ENCODE results near the gene TM9SF1.

TM9SF1 gene

GRCh38 chr14:24182110-24182882 is 12.9 kb downstream of the TM9SF1 start:
- no peak overlapping the region for H2AFZ ChIP-seq (ENCODE audit: low read depth, low read length)
- no peak overlapping the region for H3K4me3 ChIP-seq (ENCODE audit: low read length)
- H3K4me1 ChIP-seq (ENCODE audit: low read length) = peaks cover under 1% of the 10 kb centered on the region
- no peak overlapping the region for H3K27ac ChIP-seq (ENCODE audit: low read length)
- no peaks in the 10 kb centered on the region for H3K9me3 ChIP-seq (ENCODE audit: insufficient read depth, low read length)
- no peak overlapping the region for H3K9ac ChIP-seq (ENCODE audit: low read length)
- no peaks in the 10 kb centered on the region for H3K27me3 ChIP-seq (ENCODE audit: low read depth, low read length)
- peaks cover 70% of the 10 kb centered on the region for H3K36me3 ChIP-seq (replicated peaks; ENCODE audit: low read depth, low read length)
- peaks cover 13% of the 10 kb centered on the region for H3K79me2 ChIP-seq (ENCODE audit: low read length)
- no peak for TF ChIP-seq CTCF (IDR thresholded peaks at IDR 0.05; ENCODE audit: low read depth, low read length)
- TF ChIP-seq EZH2phosphoT487 (IDR thresholded peaks at IDR 0.05; ENCODE audit: low read depth) = no peak
- no peak overlapping the region for H3K4me2 ChIP-seq (ENCODE audit: low read length)
- H4K20me1 ChIP-seq (ENCODE audit: insufficient read depth, low read length) = no peaks in the 10 kb centered on the region

DNA sequence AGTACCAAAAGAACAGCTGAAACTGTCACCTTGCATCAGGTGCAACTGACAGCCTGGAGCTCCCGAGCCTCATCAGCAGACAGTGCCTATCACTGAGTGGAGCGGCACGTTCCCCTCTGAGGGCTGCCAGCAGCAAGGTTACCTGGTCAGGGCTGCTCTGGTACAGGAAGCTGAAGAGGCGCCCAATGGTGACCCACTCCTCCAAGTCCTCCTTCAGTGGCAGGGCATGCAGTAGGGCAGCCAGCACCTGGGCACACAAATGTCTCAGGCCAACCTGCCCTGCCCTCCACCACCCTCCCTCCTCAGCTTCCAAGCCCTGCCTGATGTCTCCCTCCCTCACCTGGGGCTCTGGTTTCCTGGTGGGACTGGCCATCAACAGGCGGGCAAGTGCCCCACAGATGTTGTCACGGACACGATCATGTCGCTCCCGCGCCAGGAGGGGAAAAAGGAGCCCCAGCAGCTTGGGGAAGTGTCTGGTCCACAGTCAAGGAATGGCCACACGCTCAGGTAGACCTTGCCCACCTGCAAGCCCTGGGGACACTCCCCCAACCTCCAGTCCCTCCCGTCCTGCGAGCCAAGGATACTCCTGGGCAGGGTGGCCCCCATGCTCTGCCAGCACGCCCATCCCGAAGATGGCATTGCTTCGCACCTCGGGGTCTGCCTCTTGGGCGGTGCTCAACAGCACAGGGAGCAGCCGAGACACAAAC is 13.7 kb downstream of the TM9SF1 start:
- no peak for TF ChIP-seq EZH2phosphoT487 (IDR thresholded peaks at IDR 0.05; ENCODE audit: low read depth)
- no peak overlapping the region for H3K4me3 ChIP-seq (ENCODE audit: low read length)
- H2AFZ ChIP-seq (ENCODE audit: low read depth, low read length) = no peak overlapping the region
- no peaks in the 10 kb centered on the region for H3K9me3 ChIP-seq (ENCODE audit: insufficient read depth, low read length)
- H3K36me3 ChIP-seq (replicated peaks; ENCODE audit: low read depth, low read length) = peaks cover 71% of the 10 kb centered on the region
- no peak overlapping the region for H3K27ac ChIP-seq (ENCODE audit: low read length)
- H3K27me3 ChIP-seq (ENCODE audit: low read depth, low read length) = no peaks in the 10 kb centered on the region
- no peak overlapping the region for H3K9ac ChIP-seq (ENCODE audit: low read length)
- no peaks in the 10 kb centered on the region for H3K4me1 ChIP-seq (ENCODE audit: low read length)
- H4K20me1 ChIP-seq (ENCODE audit: insufficient read depth, low read length) = no peaks in the 10 kb centered on the region
- H3K4me2 ChIP-seq (ENCODE audit: low read length) = no peak overlapping the region
- H3K79me2 ChIP-seq (ENCODE audit: low read length) = peaks cover 5% of the 10 kb centered on the region; the same call in 1 of the 2 replicates

DNA sequence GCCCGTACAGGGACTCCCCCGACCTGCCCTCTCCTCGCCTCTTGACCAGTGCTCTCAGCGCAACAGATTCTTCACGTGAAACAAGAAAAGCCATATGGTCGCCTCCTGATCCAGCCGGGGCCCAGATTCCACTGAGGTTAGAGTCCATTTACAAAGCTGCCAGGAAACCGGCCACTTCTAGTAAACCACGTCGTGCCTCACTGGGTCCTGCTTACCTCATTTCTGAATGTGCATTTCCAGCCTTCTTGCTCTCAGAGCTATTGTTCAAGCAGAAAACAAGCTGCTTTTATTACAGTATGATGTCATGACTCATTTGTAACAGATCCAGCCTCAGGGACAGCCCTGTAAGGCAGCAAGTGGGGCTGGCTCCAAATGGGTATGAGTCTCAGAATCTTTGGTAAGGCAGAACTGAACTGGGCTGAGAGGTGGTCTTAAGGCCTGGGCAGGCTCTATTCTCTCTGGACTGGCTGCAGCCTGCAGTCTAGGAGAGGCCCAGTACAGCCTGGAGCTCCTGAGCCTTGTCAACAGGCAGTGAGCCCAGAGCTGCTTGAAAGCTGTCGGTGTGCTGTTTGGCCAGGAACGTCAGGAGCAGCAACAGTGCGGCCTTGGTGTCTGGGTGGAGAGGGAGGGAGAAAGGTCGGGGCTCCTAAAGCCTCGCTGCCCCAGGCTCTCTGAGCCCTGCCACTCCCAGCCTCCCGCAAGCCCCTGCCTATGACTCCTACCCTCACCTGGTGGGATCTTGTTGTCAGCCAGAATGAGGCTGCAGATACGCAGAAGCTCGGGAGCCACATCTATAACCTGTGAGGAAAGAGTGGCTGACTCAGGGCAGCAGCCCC is 15.1 kb downstream of the TM9SF1 start:
- no peak overlapping the region for H3K4me3 ChIP-seq (ENCODE audit: low read length)
- H3K4me1 ChIP-seq (ENCODE audit: low read length) = no peaks in the 10 kb centered on the region
- H3K27ac ChIP-seq (ENCODE audit: low read length) = no peak overlapping the region
- H3K9me3 ChIP-seq (ENCODE audit: insufficient read depth, low read length) = no peaks in the 10 kb centered on the region
- H4K20me1 ChIP-seq (ENCODE audit: insufficient read depth, low read length) = no peaks in the 10 kb centered on the region
- no peaks in the 10 kb centered on the region for H3K79me2 ChIP-seq (ENCODE audit: low read length)
- H3K27me3 ChIP-seq (ENCODE audit: low read depth, low read length) = no peaks in the 10 kb centered on the region
- H3K4me2 ChIP-seq (ENCODE audit: low read length) = no peak overlapping the region
- no peak overlapping the region for H3K9ac ChIP-seq (ENCODE audit: low read length)
- no peak overlapping the region for H2AFZ ChIP-seq (ENCODE audit: low read depth, low read length)
- TF ChIP-seq EZH2phosphoT487 (IDR thresholded peaks at IDR 0.05; ENCODE audit: low read depth) (no peak), CTCF (IDR thresholded peaks at IDR 0.05; ENCODE audit: low read depth, low read length) (no peak)
- H3K36me3 ChIP-seq (replicated peaks; ENCODE audit: low read depth, low read length) = peaks cover 59% of the 10 kb centered on the region

DNA sequence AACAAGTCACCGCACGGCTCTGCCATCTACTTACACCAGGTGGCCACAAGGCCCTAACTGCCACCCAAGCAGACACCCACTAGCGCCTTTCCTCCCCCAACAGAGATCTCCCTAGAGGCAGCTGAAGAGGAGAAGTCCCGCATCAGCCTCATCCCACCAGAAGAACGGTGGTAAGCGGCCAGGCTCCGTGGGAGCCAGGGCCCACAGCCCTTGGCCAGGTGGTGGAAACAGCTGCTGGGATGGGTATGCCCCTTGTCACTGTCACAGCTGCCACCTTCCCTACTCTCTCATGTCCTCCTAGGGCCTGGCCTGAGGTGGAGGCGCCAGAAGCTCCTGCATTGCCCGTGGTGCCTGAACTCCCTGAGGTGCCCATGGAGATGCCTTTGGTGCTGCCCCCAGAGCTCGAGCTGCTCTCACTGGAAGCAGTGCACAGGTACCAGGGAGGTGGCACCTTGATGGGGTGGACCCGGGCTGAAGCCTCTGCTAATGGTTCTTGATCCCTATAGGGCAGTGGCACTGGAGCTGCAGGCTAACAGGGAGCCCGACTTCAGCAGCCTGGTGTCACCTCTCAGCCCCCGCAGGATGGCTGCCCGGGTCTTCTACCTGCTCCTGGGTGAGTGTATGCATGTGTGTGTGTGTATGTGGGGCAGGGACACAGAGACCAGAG is 15.8 kb downstream of the TM9SF1 start:
- H2AFZ ChIP-seq (ENCODE audit: low read depth, low read length) = no peak overlapping the region
- no peak overlapping the region for H3K4me2 ChIP-seq (ENCODE audit: low read length)
- H3K27me3 ChIP-seq (ENCODE audit: low read depth, low read length) = no peaks in the 10 kb centered on the region
- no peak overlapping the region for H3K27ac ChIP-seq (ENCODE audit: low read length)
- H3K4me1 ChIP-seq (ENCODE audit: low read length) = no peaks in the 10 kb centered on the region
- peaks cover 52% of the 10 kb centered on the region for H3K36me3 ChIP-seq (replicated peaks; ENCODE audit: low read depth, low read length)
- no peak for TF ChIP-seq EZH2phosphoT487 (IDR thresholded peaks at IDR 0.05; ENCODE audit: low read depth)
- H3K9ac ChIP-seq (ENCODE audit: low read length) = no peak overlapping the region
- H4K20me1 ChIP-seq (ENCODE audit: insufficient read depth, low read length) = no peaks in the 10 kb centered on the region
- H3K9me3 ChIP-seq (ENCODE audit: insufficient read depth, low read length) = no peaks in the 10 kb centered on the region
- H3K79me2 ChIP-seq (ENCODE audit: low read length) = no peaks in the 10 kb centered on the region
- no peak overlapping the region for H3K4me3 ChIP-seq (ENCODE audit: low read length)
